Activated T-helper 1 cell treated with anti-CD3 and anti-CD28 coated beads, Interleukin-2, amount 50 U/mL, for 16 hours (primary cell): ENCODE results near the gene CNBD2.
"Not testable (repeated sequence)": the region's sequence is repeated elsewhere in the genome, so short reads cannot be mapped to it uniquely, and the experiment has no call there.

Source experiments
- DNase-seq, 2 donors: peaks; one replicate each; pipeline ENCODE4 v3.0.0-alpha.2; 2020; ENCODE audit warnings: low read depth in 1 of 2, low spot score in 1 of 2

CNBD2 gene

GRCh38 chr20:35974256-35974655, 5.9 kb downstream of the CNBD2 start:
- no peak for DNase-seq

DNA sequence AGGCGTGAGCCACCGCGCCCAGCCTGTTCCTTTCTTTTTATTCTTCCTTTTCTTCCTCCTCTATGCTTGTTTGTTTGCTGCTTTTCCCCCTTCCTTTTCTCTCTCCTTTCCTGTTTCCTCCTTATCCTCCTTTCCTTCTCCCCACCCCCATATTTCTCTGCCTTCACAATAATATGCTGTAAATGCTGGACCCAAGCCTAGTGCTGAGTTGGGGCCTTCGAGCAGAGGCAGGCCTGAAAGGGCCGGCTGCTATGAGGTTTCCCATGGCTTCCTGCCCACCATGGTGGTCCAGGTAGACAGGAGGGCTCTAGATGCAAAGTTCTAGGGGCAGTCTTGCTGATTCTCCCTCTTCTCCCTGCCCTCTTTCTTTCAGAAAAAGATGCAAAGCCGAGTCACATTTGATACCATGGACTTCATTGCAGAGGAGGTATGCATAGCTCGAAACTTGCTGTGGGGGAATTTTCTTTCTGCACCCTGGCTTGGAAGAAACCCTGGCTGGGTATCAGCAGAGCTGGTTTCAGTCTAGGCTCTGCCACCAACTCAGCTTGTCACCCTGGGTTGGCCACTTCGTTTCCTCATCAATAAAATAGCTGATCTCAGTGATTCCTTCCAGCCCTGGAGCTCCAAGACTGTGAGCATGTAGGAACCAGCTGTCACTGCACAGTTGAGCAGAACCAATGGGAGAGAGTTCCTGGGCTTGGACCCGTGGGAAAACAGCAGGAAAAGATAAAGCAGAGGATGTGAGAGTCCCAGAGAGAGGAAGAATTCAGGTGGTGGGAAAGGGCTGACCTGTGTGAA, 7.4 kb downstream of the CNBD2 start:
- DNase-seq = no peak

- no peak for DNase-seq
These were observed 9.7 kb downstream of the CNBD2 start for GRCh38 chr20:35978041-35978513.

GRCh38 chr20:35979544-35979943, 11.2 kb downstream of the CNBD2 start:
- DNase-seq = no peak

DNA sequence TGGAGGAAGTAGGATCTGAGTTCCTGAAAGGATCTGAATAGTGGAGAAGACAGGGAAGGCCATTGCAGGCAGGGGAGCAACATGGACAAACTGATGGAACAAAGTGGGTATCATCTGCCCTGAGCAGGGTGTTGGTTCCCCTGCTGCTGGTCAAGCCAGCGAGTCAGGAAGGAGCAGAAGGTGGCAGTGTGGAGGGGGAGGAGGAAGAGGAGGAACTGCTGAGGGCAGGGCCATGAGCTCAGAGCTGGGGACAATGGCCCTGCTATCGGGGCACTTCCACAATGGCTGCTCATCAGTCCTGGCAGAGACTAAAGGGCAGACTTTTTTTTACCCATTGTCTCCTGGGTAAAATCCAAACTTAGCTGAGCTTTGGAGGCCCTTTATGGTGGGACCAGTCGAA, 13.6 kb downstream of the CNBD2 start:
- no peak for DNase-seq

- DNase-seq = no peak
These were observed 16.0 kb downstream of the CNBD2 start for GRCh38 chr20:35984382-35984781.

- DNase-seq = no peak
These were observed 17.4 kb downstream of the CNBD2 start for GRCh38 chr20:35985806-35986205.

- DNase-seq = no peak
These were observed 20.6 kb downstream of the CNBD2 start for GRCh38 chr20:35988910-35989463.

DNA sequence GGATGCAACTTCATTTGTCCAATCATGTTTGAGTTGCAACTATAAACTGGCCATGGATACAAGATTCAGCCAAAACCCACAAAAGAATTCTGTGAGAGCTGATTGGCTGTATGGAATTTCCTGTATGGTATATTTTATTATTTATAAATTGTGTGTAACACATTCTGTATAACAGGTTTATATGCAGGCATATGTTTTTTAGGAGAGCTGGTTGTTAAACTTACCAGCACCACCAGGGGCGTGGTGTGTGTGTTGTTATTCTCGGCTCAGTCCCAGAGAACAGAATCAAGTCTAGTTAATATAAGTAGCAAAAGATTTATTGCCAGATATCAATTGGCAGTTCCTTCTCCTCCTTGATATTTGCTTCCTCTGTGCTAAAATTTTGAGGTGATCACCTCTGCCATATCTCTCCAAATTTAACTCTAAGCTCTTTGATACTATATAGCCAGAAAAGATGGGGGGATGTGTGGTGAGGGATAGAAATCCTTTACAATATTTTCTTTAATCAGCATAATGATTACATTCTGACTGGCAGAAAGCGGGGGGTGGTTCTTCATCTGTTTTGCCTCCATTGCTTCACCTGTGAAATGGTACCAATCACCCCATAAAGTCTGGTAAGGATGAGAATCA, 22.9 kb downstream of the CNBD2 start:
- no peak for DNase-seq

GRCh38 chr20:35992713-35993335, 24.4 kb downstream of the CNBD2 start:
- DNase-seq = no peak

DNA sequence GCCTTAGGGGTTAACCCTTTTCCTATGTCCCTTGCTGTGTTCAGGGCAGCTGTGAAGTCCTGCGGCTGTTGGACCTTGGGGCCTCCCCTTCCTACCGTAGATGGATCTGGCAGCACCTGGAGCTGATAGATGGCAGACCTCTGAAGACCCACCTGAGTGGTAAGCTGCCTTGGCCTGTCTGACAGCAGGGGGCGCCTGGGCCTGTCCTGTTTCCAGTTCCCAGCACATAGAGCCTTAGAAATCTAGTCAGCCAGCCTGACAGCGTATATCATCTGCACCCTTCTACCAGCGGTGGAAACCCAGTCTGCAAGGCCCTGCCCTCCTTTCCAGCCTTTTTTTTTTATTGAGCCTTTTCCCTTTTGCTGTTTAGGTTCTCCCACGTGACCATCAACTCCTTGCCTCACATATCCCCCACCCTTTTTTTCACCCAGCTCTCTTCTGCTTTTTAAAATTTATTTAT, 26.6 kb downstream of the CNBD2 start:
- DNase-seq = peak; percentile 64 to 76

GRCh38 chr20:35996492-35996891, 28.1 kb downstream of the CNBD2 start:
- DNase-seq = not testable (repeated sequence)

DNA sequence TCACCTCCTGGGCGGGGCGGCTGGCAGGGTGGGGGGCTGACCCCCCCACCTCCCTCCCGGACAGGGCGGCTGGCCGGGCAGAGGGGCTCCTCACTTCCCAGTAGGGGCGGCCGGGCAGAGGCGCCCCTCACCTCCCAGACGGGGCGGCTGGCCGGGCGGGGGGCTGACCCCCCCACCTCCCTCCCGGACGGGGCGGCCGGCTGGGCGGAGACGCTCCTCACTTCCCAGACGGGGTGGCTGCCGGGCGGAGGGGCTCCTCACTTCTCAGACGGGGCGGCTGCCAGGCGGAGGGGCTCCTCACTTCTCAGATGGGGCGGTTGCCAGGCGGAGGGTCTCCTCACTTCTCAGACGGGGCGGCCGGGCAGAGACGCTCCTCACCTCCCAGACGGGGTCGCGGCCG, 32.9 kb downstream of the CNBD2 start:
- DNase-seq = not testable (repeated sequence)

DNA sequence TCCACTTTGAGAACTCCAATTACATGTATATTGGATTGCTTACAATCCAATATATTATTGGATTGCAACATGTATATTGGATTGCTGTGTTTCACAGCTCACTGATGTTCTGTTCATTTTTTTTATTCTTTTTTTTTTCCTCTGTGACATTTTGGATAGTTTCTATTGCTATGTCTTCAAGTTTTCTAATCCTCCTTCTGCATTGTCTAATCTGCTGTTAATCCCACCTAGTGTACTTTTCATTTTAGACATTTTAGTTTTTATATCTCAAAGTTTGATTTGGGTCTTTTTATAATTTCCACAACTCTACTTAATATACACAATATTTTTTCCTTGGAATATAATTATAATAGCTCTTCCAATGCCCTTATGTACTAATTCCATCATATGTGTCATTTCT, 34.5 kb downstream of the CNBD2 start:
- no peak for DNase-seq

DNA sequence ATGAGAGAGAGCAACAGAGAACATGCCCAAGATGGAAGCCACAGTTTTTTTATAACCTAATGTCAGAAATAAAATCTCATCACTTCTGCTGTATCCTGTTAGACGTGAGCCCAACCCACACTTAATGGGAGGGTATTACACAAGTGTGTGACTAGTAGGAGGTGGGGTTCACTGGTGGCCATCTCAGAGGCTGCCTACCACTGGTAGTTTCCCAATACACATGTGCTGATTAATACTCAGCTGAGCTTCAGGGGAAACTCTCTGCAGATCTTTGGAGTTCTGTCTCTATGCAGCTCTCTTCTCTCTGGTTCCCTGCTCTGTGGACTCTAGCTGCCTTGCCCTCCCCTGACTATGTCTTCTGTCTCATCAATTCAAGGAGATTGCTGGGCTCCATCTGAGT, 35.7 kb downstream of the CNBD2 start:
- no peak for DNase-seq

DNA sequence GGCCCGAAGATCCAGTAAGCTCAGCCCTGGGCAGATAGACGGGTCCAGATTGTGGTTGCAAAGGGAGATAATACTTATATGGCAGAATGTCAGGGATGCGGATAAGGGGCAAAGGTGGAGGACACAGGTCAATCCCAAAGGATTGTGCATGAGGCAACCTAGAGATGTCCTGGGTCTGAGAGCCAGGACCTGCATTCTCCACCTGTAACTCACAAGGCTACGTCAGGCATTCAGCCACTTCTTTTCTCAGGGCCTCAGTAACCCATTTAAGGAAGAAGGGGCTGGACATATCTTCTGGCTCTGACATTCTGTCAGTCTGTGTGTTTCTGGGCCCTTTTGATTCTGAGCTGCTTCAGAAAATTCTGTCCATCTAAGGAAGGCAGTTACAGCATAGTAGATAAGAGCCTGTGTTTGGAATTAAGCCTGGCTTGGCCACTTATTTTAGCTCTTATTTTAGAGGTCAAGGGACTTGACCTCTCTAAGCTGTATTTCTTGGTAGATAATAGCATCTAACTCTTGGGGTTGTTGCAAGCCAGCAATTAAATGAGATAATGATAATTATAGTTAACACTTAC, 40.2 kb downstream of the CNBD2 start:
- DNase-seq = no peak

DNA sequence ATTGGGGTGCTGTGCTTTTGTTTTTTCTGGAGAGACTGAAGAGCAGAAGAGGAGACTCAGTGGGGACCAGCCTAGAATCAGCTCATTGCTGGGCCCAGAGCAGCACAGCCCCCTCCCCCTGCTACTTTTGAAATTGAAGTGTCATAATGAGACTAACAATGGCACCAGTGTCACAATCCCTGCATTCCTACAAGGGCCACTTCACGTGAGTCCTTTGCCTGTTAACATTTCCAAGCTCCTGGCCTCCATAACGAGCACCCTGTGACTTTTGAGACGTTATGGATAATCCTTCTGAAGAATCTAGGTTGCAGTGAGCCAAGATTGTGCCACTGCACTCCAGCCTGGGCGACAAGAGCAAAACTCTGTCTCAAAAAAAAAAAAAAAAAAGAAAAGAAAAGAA, 41.7 kb downstream of the CNBD2 start:
- no peak for DNase-seq

DNA sequence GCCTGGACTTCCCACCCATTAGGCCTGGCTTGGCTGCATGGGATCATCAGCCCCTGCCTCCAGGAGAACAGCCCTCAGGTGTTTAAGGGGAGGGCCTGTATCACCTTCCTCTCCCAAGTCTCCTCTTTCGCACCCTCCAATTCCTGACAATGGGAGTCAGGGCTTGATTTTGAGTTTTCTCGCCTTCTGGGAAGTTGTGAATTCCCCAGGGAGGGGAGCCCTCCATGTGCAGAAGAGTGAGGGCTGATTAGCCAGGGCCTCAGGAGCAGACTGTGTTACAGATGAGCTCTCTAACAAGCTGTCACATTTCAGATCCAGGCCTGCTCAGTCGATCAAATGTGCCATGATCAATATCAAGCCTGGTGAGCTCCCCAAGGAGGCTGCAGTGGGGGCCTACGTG, 42.4 kb downstream of the CNBD2 start:
- no peak for DNase-seq

DNA sequence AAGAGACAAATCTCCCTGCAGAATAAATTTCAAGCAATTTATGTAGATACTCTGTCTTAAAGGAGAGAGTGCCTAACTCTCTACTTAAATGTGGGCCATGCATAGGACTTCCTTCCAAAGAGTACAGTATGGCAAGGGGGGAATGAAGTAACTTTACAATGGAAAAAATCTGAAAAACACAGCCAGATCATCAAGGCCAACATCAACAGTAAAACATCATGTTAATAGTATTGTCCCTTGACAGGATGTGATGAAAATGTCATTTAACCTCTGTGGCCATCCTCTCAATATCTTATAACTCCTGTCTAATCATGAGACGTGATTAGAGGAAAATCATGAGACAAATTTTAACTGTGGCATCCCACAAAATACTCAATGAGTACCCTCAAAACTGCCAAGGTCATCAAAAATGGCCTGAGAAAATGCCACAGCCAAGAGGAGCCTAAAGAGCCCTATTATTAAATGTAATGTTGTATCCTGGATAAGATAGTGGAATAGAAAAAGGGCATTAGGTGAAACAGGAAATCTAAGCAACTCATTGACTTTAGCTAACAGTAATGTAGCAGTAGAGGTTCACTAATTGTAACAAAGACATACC, 47.5 kb downstream of the CNBD2 start:
- no peak for DNase-seq

DNA sequence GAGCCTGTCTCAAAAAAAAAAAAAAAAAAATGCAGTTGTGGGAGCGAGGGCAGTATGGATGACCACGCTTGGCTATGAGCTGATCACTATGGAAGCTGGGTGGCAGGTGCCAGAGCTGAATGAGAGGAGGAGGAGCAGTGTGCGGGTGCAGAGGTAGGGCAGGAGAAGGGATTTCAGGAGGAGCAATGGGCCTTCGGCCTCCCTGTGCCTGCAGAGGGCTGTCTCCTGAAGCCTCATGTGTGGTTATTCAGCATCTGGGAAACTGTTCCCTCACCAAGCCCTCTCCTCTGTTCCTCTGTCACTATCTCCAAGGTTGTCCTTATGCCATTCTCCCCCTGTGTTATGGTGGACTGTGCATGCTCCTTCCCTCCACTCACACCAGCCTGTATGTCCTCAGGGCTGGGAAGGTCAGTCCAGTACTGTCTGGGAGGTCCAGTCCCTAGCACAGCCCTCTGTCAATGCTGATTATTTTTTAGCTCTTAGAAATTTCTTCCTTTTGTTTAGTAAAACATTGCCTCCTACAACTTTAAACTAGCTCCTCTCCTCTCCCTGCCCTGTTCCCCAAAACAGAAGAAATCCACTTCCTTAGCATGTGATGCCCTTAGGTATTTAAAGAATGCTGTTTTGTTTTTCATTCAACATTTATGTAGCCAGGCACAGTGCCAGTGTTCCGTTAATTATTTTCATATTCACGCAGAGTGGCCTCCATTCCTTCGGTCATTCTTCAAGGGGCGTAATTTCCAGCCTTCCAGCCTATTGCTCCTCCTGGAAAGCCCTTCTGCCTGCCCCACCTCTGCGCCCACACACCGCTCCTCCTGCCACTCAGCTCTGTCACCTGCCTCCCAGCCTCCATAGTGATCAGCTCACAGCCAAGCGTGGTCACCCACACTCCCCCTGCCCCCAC, 48.9 kb downstream of the CNBD2 start:
- DNase-seq = no peak
